NCI-H510A treated with DMSO at 0.1 percent for 48 hours (cell line): ENCODE data around the gene GGA1.

Source experiments
- DNase-seq: peaks from one replicate; lab custom pipeline; 2025; lab: John Stamatoyannopoulos, UW

Gene GGA1

DNA sequence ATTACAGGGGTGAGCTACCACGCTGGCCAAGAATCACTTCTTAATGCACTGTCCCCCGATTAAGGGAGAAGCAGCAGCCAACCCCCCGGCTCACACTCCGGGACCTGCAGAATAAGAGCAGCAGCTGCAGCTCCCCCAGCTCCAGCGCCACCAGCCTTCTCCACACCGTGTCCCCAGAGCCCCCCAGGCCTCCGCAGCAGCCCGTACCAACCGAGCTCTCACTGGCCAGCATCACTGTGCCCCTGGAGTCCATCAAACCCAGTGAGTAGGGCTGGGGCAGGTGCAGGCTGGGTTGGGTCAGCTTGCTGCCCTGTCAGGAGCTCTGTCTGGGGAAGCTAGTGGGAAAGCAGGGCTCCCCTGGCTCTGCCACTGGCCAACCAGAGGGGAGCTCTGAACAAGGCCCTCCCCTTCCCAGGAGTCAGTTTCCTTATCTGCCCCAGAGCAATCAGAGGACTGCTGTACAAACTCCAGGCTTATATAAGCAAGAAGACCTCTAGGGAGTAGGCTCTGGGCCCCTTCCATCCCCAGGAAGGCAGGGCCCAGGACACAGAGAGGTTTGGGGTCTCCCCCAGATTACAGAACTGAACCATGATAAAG is 22.3 kb downstream of the GGA1 start:
- DNase-seq: no peak

DNA sequence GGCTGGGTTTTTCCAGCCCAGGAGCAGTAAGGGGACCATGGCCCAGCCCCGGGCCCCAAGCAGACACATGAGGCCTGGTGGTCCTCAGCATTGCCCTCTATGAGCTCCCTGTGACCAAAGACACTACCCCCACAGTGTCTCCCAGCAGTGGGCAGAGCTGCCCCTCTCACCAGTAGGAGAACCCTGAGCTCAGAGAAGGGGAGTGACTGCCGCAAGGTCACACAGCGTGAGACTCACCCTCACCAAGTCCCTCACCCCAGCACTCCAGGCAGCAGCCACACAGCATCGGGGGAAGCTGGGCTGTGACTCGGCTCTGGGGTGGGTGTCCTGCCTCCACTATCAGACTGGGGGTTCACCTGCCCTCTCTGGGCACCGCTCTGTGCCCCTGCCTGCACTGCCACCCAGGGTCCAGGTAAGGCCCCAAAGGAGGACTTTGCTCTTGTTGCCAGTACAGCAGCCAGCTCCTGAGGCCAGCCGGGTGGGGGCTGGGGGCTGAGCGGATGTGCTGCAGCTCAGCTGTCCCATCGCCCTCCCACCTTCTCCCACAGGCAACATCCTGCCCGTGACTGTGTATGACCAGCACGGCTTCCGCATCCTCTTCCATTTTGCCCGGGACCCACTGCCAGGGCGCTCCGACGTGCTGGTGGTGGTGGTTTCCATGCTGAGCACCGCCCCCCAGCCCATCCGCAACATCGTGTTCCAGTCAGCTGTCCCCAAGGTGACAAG is 23.0 kb downstream of the GGA1 start:
- DNase-seq: no peak

DNA sequence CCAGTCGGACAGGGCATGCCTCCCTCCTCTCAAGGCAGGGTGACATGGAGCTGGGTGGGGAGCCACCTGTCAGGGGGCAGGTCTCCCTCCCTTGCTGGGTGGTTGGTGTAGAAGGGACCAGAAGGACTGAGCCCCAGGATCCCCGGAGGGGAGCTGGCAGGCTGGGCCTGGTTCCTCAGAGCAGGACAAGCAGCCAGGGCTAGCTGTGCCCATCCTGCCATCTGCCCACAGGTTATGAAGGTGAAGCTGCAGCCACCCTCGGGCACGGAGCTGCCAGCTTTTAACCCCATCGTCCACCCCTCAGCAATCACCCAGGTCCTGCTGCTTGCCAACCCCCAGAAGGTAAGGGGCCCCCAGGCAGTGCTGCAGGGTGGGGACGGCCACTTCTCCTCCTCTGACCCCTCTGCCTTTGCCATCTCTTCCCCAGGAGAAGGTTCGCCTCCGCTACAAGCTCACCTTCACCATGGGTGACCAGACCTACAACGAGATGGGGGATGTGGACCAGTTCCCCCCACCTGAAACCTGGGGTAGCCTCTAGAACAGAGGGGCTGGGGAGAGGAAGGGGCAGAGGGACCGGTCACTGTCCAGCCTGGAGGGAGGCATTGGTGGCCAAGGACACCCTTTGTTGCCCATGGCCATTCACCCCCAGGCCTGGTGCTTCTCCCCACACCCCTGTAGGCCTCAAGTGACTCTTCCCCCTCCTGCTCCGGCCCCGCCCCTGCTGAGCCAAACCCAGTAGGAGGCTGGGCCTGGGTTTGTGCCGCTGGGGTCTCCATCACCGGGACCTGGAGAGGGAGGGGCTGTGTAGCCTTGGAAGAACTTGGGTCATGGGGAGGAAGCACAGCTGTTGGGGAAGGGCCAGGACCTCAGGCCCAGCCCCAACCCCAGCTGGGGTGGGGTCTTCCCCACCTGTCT is 23.8 kb downstream of the GGA1 start:
- DNase-seq: no peak

DNA sequence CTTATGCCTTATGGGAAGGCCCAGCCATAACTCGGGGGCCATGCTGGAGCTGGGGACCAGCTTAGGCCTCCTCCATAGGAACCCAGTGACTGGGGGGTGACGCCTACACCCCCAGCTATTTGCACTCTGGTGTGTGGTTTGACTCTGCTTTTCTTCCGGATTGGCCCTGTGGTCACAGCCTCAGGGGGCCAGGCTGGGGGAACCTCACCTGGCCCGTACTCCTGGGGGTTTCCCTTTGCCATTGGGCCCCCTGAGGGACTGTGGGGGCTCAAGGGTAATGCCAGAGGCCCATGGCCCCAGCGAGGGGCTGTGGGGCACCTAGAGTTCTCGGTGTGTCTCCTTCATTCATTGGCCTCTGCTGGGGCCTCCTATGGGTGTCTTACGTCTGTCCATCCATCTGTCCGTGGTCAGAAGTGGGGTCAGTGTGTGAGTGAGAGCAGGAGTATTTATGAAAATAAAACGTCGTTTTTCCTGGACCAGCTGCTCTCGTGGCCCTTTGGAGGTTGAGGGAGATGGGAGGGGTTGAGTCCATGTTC is 24.5 kb downstream of the GGA1 start:
- DNase-seq: no peak

DNA sequence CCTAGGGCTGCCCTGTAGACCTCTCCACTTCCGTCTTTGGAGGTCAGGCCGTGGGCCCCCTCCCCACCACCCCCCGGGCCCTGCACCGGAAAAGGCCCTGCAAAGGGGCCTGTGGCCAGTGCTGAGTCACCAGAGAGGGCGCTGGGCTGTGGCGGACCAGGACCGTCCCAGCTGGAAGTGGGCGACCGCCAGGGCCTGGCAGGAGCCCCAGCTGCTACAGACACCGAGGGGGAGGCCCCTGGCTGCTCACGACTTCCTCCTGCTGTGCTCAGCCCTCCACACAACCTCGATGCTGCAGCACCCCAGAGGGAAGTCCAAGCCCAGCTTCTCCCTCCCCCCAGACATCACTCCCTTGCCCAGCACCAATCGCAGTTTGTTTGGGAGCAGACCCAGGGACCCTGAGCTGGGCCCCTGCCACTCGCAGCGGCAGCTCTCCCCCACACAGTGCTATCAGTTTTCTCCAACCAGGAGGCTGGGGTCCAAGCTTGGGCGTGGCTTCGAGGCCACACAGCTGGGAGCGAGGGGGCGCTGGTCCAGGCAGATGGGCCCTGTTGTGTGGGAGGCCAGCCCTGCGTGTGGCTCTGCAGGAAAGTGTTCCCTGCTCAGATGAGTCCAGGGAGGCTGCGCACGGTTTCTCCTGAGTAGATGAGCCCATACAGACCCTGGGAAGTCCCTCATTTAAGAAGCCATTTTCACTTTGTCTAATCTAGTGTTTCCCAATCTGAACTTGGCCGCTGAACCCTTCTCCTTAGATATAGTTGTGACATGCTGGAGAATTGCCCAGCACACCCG is 25.2 kb downstream of the GGA1 start:
- DNase-seq: no peak

DNA sequence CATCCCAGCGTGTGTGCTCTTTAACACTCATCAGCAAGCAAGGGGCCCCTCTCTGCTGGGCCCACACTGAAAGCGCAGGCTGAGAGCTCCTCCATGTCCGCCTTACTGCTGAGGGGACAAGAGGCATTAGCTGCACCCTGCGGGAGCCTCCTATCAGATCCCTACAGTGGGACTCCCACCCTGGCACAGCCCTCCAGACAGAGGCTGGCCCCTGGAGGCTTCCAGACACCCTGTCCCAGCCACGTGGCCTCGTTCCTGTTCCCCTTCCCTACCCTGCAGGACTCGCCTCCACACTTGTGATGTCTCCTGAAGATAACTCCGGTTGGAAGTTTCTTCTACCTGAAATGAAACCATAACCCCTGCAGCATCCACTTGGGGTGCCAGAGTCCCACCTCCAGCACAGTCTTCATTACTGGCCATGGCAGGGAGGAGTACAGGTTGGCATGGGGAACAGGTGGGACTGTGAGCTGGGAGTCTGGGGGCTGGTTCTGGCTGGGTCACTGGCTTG is 25.8 kb downstream of the GGA1 start:
- no peak for DNase-seq

DNA sequence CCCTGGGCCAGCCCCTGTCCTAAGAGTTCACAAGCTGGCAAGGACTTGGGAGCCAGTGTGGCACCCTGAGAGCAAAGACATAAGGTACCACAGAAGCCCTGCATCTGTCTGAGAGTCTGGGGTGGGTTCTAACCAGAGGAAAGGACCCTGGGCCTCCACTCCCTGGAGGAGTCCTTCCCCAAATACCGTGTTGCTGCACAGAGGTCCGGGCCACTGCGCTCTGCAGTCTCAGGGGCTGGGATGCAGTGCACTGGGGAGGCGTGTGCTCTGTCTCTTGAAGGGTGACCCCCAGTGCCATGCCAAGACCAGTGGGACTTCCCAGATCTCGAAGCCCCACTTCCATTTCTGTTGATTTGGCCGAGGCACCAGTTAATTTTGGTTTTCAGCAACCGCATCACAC is 26.5 kb downstream of the GGA1 start:
- DNase-seq: no peak

DNA sequence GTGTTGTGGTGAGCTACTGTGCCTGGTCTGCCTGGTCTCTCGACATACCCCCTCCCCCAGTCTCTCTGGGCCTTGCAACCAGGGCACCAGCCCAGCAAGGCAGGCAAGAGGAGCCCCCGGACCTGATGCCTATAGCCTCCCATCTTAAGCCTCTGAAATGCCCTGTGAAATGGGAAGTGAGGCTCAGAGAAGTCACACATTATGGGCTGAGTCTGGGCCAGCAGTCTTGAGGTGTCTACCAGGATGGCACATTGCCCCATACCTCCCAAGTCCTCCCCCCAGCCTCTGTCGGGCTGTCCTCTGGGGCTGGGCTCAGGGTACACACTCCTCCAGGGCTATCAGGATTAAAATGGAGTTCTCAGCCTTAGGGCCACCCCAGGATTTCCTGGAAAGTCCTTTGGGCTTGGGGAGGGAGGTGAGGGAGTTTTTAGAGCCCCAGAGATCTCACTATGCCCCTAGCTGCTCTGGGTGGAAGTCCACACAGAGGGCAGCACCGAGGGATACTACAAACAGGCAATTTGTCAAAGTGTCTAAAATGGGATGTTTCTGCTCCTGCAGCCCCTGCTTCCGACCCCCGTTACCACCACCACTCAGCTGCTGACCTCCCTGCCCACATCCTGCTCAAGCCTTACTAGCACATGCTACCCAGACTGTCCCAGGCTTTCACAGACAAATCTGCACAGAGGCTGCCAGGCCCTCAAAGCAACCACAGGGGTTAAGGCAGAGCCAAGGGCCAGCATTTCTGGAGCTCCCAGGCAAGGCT is 27.7 kb downstream of the GGA1 start:
- DNase-seq: no peak

DNA sequence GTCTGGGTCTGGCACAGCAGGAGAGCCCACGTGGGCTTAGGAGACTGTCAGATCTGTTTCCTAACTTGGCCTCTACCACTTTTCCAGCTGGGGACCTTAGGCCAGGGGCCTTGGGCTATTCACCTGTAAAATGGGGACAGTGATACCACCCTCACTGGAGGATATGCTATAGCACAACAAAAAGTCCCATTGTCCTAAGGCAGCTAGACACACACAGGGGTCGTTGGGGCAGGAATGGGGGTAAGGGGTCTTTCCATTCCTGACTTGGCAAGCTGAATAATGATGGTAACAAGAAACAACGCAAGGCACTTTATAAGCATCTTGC is 28.3 kb downstream of the GGA1 start:
- no peak for DNase-seq

DNA sequence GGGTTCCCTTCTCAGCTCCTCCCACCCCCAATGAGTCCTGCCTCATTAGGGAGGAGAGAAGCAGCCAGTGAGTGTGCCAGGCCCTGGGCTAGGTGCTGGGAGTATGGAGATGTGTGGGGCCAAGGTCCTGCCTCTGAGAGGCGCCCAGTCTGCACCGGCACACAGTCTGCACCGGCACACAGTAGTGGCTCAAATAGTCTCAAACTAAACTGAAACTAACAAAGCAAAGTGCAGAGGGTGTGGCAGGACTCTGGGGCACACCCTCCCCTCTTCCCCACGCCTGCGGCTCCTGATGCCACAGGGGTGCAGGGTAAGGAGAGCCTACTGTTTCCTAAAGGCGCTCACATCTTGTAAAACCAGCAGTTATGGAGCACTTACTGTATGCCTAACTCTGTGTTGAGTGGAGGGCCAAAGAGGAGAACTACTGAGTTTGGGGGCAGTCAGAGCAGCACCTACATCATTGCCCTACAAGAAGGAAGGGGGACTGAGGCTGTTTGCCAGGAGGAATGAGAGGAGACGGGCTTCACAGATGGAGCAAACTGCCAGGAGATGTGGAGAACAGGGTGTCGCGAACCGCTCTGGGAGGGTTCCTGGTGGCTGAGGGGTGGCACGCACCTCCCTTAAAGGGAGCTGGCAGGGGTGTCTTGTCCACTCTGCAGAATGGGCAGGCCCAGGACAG is 29.9 kb downstream of the GGA1 start:
- DNase-seq: no peak

DNA sequence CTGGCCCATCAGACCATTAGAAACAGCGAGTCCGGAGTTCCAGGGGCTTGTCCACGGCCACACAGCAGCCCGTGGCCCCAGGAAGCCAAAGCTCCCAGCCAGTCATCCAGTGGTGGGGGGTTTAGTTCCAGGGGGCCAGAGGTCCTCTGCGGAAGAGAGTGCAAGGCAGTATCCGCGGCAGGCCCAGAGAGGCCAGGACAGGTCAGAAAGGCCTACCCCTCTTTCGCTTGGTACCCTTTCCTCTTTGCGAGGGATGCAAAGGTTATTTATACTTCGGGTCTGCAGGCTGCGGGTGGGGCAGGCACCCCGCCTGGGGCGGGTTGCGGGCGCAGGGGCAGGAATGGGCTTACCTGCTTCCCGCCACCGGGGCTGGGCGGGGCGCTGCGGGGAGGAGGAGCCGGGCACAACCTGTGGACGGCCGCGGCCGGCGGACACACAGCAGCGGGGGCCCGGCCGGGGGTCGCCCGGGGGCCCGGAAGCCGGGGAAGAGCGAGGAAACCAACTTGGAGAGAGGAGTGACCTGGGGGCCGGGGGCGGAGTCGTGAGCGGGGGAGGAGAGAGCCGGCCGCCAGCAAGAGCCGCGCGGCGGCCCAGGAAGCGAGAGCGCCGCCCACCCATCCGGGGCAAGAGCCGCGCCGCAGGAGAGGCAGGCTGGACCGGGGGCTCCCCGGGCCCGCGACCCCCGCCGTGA is 30.6 kb downstream of the GGA1 start, which contains the start of gene SH3BP1:
Gene SH3BP1, plus strand, starts transcription at position 600 of the 691 bp plus-strand sequence. CDS start 119 bp downstream, outside the sequence.
- DNase-seq: peak; percentile 38

DNA sequence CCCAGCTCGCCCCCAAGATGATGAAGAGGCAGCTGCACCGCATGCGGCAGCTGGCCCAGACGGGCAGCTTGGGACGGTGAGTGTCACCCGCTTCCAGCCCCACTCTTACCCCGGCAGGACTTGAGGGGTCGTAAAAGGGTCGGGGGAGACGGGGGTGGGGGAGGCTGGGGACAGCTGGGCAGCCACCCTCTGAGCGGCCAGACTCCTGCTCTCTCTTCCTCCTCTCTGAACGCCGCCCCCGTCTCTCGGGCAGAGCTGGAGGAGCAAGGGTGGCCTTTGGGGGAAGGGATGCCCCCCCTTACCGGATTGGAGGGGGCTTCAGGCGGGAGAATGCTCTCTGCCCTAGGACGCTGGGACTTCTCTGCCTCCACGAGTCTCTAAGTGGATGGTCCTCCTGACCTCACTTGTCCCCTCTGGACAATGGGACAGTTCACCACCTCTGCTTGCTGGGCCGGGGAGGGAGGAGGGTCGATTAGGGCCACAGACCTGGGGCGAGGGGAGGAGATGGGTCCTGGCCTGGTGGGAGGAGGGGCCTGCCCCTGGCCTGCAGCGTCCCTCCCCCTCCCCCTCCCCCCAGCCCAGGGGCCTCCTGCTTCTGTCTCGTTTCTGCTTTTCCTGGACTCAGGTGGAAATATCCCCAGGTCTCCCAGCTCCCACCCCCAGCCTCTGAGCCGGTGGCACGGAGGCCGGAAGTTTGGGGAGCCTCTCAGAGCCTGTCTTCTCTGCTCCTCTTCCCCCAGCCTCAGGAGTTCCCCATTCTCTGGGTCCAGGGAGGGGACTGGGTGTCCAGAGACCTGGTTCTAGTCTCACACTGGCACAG is 31.3 kb downstream of the GGA1 start:
- DNase-seq: no peak

DNA sequence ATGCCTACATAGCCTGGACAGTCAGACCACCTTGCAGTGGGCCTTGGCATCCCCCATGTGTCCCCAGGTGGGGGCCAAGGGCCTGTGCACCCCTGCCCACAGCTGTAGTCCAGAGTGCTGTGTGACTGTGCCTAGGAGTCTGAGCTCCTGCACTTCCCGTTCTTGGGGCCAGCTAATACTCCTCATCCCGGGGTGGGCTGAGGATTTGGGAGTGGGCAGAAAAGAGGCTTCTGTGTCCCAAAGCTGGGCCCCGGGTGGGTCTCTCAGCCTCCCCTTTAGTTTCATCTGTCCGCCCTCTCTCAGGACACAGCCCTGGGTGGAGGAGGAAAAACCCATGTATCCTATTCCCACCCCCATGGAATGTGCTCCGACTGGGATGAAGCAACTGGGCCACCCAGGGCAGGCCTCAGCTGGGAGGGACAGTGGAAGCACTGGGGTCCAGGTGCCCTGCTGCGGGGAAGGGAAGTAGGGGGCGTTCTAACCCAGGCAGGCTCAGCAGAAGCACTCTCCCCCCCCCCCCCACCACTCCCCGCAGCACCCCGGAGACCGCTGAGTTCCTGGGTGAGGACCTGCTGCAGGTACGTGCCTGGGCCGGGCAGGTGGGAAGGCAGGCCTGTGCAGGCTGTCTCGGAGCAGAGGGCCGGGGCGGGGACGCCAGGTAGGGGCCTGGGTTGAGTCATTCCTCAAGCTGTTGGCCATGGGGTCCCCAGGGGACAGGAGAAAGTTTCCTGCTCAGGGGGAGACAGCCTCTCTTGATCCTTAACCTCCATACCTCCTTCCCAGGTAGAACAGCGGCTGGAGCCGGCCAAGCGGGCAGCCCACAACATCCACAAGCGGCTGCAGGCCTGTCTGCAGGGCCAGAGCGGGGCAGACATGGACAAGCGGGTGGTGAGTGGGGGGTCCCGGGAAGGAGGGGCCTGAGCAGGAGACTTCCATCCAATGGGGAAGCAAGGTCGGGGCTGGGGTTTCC is 32.2 kb downstream of the GGA1 start:
- no peak for DNase-seq

DNA sequence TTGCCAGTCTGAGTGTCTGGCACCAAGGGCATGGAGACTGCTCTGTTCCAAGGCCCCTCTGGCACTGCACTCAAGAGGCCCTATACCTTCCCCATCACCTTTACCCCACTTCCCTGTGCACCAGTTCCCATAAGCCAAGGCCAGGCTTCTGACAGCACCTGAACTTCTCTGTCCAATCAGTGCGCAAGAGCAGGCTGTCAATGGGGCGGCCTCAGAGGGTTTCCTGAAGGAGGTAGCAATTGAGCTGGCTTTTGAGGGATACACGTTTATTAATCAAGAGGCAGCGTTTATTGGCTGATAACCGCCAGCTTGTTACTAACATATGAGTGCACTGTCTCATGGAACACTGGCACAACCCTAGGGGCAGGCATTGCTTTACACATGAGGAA is 32.9 kb downstream of the GGA1 start:
- no peak for DNase-seq

DNA sequence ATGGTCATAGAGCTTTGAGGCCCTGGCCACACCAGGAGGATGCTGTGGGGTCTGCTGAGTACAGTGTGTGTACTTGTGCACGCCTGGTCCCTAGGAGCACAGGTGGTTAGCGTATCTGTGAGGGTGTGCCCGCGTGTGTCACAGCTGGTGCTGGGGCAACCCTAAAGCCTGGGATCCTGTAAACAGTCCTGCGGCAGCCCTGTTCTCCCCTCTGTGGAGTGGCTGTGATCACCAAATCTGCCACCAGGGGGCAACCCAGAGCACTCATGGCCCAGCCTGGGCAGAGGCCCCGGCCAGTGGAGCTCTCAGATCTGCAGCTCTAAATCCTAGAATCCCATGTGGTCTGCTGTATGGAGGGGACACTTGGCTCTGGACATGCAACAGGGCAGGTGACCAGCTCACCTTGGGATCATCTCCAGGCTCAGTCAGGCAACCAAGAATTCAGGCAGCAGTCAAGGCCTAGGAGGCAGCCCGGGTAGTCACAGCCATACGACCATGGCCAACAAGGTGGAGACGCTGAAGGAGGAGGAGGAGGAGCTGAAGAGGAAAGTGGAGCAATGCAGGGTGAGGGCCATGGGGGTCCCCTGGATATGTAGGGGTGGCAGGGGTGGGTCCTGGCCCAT is 34.7 kb downstream of the GGA1 start:
- DNase-seq: peak; percentile 16

DNA sequence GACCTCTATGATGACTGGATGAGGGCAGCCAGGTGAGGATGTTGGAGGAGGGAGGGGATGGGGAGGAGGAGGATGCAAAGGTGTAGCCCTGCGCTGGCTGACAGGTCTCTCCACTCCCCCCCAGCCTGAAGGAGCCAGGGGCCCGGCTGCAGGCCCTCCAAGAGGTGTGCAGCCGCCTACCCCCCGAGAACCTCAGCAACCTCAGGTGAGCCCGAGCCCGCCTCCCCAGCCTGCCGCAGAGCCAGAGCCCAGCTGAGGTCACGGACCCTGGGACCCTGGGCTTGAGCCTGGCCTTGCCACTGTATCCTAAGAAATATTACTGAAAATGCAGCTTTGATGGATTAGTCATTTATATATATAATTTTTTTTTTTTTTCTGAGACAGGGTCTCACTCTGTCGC is 38.7 kb downstream of the GGA1 start:
- DNase-seq: no peak

DNA sequence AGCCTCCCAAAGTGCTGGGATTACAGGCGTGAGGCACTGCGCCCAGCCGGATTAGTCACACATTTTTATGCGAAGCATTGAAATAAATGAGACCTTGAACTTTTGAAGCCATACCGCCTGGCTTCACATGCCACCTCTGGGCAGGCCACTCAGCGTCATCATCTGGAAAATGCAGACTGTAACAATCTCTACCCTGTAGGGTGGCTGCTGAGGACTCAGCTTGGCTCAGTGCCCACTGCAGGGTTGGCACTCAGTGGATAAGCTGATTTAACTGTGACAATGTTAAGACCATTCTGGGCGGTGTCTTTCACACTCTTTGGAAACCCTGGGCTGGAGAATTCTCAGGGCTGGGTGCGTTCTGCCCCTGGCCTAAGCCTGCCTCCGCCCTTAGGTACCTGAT is 39.3 kb downstream of the GGA1 start:
- DNase-seq: no peak
